Posterior cingulate gyrus (tissue), 11 donors: ENCODE results near the gene GCFC2.
"Not testable (repeated sequence)": the region's sequence is repeated elsewhere in the genome, so short reads cannot be mapped to it uniquely, and the experiment has no call there.

Source experiments
- DNase-seq, 10 donors: peaks; one replicate each; pipeline versions ENCODE4 v3.0.0 to v3.0.0-alpha.2; 2020 to 2021; ENCODE audit warnings: mixed read lengths in 3 of 10
- intact Hi-C: fragments of 100-400 bp; cut with DNase I; formaldehyde crosslinking; loops from one replicate; pipeline ENCODE4 v1.15.1; 2023

GCFC2 gene

GRCh38 chr2:75683430-75683829 lies 27.3 kb downstream of the GCFC2 start:
- DNase-seq, intact Hi-C loops: not testable (repeated sequence)

DNA sequence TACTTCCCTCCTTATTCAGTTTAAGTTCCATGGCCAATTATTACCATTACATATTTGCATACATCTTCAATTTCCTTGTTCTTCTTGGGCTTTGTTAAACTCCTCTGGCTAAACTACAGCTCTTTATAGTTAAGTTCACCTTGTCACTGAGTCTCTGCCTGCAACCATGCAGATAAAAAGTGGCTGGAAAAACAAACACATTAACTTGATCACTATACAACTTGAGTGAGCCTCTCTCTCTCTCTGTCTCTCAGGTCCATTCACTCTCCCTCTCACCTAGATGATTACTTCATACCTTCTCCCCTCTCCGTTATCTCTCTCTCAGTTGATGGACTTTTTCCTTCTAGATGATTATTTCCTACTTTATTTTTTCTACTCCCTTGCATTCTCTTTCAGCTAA lies 30.3 kb downstream of the GCFC2 start:
- no peak for DNase-seq
- intact Hi-C loops, result no loop called here

- intact Hi-C loops, result no loop called here
- no peak for DNase-seq
Measured at GRCh38 chr2:75679556-75679955, 31.2 kb downstream of the GCFC2 start.

- DNase-seq, result no peak
- intact Hi-C loops, result loop anchor here (2.0 kb wide), 1 partner anchor 36 kb away; no protein-coding TSS in a partner anchor
Measured at GRCh38 chr2:75676464-75676863, 34.3 kb downstream of the GCFC2 start.

DNA sequence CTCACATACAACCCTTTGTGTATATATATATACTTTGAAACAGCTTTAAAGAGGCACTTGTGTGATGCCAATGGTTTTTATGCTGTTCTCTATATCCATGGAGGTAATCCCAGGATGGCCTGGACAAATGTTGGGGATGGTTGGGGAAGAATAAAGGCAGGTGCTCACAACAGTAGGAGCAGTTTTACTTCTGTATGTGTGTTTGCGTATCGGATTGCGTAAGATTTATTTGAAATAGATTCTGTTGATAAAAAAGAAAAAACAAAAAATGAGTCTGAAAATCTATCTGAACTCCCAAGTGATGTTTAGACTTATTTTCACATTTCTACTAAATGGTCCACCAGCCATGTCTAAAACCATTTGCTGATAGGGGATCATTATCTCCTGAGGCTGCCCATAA lies 34.8 kb downstream of the GCFC2 start:
- intact Hi-C loops, result loop anchor here (2.0 kb wide), 1 partner anchor 35 kb away; no protein-coding TSS in a partner anchor
- no peak for DNase-seq

DNA sequence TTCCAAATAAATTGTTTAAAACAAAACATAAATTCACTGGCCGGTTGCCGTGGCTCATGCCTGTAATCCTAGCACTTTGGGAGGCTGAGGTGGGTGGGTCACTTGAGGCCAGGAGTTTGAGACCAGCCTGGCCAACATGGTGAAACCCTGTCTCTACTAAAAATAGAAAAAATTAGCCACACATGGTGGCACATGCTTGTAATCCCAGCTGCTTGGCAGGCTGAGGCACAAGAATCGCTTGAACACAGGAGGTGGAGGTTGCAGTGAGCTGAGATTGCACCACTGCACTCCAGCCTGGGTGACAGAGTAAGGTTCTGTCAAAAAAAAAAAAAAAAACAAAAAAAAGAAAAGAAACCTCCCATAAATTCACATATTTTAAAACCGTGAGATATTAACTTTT lies 35.3 kb downstream of the GCFC2 start:
- intact Hi-C loops, DNase-seq: not testable (repeated sequence)

GRCh38 chr2:75667884-75668283 lies 42.8 kb downstream of the GCFC2 start:
- intact Hi-C loops, result no loop called here
- DNase-seq, result no peak

GRCh38 chr2:75666911-75667310 lies 43.8 kb downstream of the GCFC2 start:
- intact Hi-C loops, result no loop called here
- DNase-seq, result no peak

- DNase-seq, result no peak
- intact Hi-C loops, result no loop called here
Measured at GRCh38 chr2:75657798-75658197, 52.9 kb downstream of the GCFC2 start.

DNA sequence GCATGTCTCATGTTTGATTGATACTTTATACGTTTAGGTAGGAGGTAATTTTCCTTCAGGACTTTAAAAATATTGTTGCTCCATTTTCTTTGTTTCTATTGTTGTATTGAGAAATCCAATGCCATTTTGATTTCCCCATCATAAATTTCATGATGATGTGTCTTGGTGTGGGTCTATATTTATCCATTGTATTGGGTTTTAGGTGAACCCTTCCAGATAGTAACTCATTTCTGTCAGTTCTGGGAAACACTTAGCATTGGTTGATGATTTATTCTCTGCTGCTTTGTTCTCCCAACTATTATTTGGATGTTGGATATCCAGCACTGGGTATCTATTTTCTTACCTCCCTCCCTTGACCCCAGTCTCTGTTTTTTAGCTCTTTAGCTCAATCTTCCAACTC lies 54.2 kb downstream of the GCFC2 start:
- intact Hi-C loops, result no loop called here
- DNase-seq, result no peak

GRCh38 chr2:75655861-75656260 lies 54.9 kb downstream of the GCFC2 start:
- intact Hi-C loops, result no loop called here
- no peak for DNase-seq

DNA sequence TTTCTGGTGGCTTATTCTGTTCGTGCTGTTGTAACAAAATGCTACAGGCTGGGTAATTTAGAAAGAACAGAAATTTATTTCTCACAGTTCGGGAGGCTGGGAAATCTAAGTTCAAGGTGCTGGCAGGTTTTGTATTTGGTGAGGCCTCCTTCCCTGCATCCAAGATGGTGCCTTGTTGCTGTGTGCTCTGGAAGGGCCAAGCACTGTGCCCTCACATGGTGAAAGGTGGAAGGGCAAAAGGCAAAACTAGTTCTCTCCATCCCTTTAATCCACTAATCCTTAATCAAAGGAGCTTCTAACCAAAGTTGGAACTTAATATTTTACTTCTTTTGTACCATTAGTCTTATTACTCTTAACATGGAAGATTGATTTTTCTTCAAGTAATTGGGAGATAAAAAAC lies 56.7 kb downstream of the GCFC2 start:
- intact Hi-C loops, result no loop called here
- no peak for DNase-seq

GRCh38 chr2:75647771-75648170 lies 62.9 kb downstream of the GCFC2 start:
- intact Hi-C loops, result loop anchor here (2.0 to 10.0 kb wide), 2 partner anchors 63 to 947 kb away; partner anchors contain the start of gene GCFC2
- DNase-seq, result no peak

GRCh38 chr2:75646583-75647425 lies 63.9 kb downstream of the GCFC2 start, which contains the start of gene MRPL19:
Gene MRPL19, plus strand, starts transcription at chr2:75646783. Its CDS starts 25 bp downstream, at chr2:75646808.
- intact Hi-C loops, result loop anchor here (2.0 to 10.0 kb wide), 2 partner anchors 64 to 948 kb away; partner anchors contain the start of gene GCFC2
- peak; percentile 83 to 97 (median 88) for DNase-seq

DNA sequence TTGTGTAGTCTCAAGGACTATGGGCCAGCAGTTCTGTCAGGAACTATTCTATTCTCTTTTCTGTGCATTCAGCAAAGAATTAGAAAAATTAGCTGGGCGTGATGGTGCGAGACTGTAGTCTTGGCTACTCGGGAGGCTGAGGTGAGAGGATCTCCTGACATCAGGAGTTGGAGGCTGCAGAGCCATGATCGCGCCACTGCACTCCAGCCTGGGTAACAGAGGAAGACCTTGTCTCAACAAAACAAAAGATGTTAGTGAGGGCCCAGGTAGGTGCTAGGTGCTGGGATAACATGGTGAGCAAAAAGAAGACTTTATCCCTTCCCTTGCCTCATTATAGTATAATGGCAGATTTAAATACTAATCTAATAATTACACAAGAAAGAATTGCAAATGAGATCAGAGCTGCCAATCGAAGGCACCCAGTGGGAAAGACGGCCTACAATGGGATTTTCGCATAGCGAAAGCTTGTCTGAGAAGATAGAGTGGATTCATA lies 64.6 kb downstream of the GCFC2 start:
- DNase-seq, result peak in 1 of 10 donors; percentile 31
- intact Hi-C loops, result loop anchor here (2.0 to 10.0 kb wide), 2 partner anchors 65 to 949 kb away; partner anchors contain the start of gene GCFC2

- DNase-seq, result peak in 1 of 10 donors; percentile 70
- intact Hi-C loops, result loop anchor here (2.0 to 10.0 kb wide), 2 partner anchors 65 to 949 kb away; partner anchors contain the start of gene GCFC2
Measured at GRCh38 chr2:75645643-75646042, 65.1 kb downstream of the GCFC2 start.

GRCh38 chr2:75643980-75644379 lies 66.7 kb downstream of the GCFC2 start:
- DNase-seq, result no peak
- intact Hi-C loops, result loop anchor here (10.0 kb wide), 1 partner anchor 951 kb away; no protein-coding TSS in a partner anchor

DNA sequence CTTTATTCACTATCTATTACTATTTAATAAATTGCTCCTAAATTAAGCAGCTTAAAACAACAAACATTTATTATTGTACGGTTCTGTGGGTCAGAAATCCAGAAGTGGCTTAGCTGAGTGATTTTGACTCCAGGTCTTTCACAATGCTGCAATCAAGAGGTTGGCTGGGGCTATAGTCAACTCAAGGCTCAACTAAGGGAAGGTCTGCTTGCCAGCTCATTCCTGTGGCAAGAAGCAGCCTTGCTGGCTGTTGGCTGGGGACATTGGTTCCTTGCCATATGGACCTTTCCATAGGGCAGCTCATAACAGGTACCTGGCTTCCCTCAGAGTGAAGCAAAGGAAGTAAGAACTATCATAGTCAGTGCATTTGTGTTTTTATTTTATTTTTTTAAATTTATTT lies 69.1 kb downstream of the GCFC2 start:
- intact Hi-C loops, result loop anchor here (2.0 to 10.0 kb wide), 2 partner anchors 35 to 953 kb away; no protein-coding TSS in a partner anchor
- DNase-seq, result no peak

DNA sequence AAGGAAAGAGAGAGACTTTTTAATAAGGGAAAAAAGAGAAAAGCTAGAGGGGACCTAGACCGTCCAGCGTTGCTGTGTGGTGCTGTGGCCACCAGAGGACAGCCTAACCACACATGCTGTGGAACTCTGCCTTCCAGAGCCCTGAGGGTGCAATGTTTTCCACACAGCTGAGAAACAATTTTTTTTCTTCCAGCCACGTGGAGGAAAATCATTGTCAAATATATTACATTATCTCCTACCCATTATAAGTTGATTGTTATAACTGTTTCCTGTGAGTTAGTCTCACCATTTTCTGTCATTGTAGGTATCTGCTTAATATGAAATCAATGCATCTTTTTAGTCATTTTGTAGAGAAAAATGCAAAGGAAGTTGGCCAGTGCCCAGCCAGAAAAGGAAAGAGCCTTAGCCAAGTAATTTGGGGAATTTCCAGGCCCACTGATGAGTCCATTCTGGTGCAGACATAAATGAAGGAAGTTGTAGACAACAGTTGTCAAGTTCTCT lies 70.0 kb downstream of the GCFC2 start:
- intact Hi-C loops, result loop anchor here (1.0 to 10.0 kb wide), 3 partner anchors 36 to 954 kb away; no protein-coding TSS in a partner anchor
- DNase-seq, result peak; percentile 43 to 95 (median 76)

- DNase-seq, result peak in 1 of 10 donors; percentile 41
- intact Hi-C loops, result no loop called here
Measured at GRCh38 chr2:75637568-75637967, 73.1 kb downstream of the GCFC2 start.

DNA sequence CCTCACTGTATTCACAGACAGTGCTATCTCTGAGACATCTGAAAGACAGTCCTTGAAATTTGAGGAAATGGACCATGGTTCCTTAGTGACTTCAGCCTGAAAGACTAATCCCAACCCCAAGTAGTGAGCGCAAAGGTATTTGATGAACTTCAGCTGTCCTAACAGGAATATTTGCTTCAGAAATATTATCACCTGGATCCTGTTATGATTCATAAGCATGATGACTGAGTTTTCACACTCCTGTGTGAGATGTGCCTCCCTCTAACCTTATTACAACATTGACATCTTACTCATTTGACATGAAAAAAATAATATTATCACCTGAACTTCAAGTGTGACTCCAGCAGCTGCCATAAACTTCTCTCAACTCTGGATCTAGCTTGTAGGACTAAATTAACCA lies 75.8 kb downstream of the GCFC2 start:
- no peak for DNase-seq
- intact Hi-C loops, result no loop called here
